HepG2 (cell line): ENCODE measurements around the gene NSMCE1. TPM values are rescaled to one million over a fixed set of nuclear protein-coding genes. Genes with fewer than 3 reads are reported as not detected.
A peak's percentile ranks its signal among the peaks of the same experiment; 100 is the strongest.

Source experiments
- CEBPB ChIP-seq: IDR thresholded peaks from 2 replicates; pipeline ENCODE4 v1.6.1; 2011; ENCODE audit warnings: low read depth, low read length, improper control_type of control experiment, borderline replicate concordance
- FUBP1 ChIP-seq: sonication (generic); formaldehyde crosslinking; IDR thresholded peaks from 2 replicates; pipeline ENCODE4 v1.5.1; 2020; ENCODE audit warnings: missing genetic modification reagents, mild to moderate bottlenecking, borderline replicate concordance
- GATA4 ChIP-seq: sonication (generic); IDR thresholded peaks from 2 replicates; pipeline ENCODE4 v1.6.1; 2016; ENCODE audit warnings: antibody characterized with exemption, low read depth, borderline replicate concordance
- GMEB2 ChIP-seq: IDR thresholded peaks from 2 replicates; pipeline ENCODE4 v1.6.1; 2016; ENCODE audit warnings: missing biosample characterization, missing genetic modification reagents, low read depth
- MIER3 ChIP-seq: IDR thresholded peaks from 2 replicates; pipeline ENCODE4 v1.6.1; 2016; ENCODE audit warnings: missing compliant biosample characterization, borderline replicate concordance
- MXD4 ChIP-seq: IDR thresholded peaks from 2 replicates; pipeline ENCODE4 v1.6.1; 2016; ENCODE audit warnings: mild to moderate bottlenecking, missing biosample characterization, missing genetic modification reagents
- NAIF1 ChIP-seq: sonication (generic); formaldehyde crosslinking; IDR thresholded peaks from 2 replicates; pipeline ENCODE4 v1.5.0; 2020; ENCODE audit warnings: mild to moderate bottlenecking, missing genetic modification reagents, borderline replicate concordance
- RORA ChIP-seq: sonication (generic); formaldehyde crosslinking; IDR thresholded peaks from 2 replicates; pipeline ENCODE4 v1.5.0; 2020; ENCODE audit warnings: mild to moderate bottlenecking, missing genetic modification reagents, moderate library complexity
- TARDBP ChIP-seq: sonication (generic); formaldehyde crosslinking; IDR thresholded peaks from 2 replicates; pipeline ENCODE4 v1.8.0; 2022; ENCODE audit warnings: mild to moderate bottlenecking, missing genetic modification reagents
- TEF ChIP-seq: sonication (generic); formaldehyde crosslinking; IDR thresholded peaks from 2 replicates; pipeline ENCODE4 v1.5.0; 2020; ENCODE audit warnings: missing genetic modification reagents
- THRA ChIP-seq: sonication (generic); formaldehyde crosslinking; IDR thresholded peaks from 2 replicates; pipeline ENCODE4 v1.4.0; 2020; ENCODE audit warnings: missing genetic modification reagents, borderline replicate concordance
- TMF1 ChIP-seq: sonication (generic); formaldehyde crosslinking; IDR thresholded peaks from 2 replicates; pipeline ENCODE4 v1.8.1; 2022; ENCODE audit warnings: low read depth, missing genetic modification reagents
- YEATS2 ChIP-seq: sonication (generic); formaldehyde crosslinking; IDR thresholded peaks from 2 replicates; pipeline ENCODE4 v1.4.0; 2020; ENCODE audit warnings: missing genetic modification reagents, borderline replicate concordance
- ZBTB33 ChIP-seq: sonication (generic); formaldehyde crosslinking; IDR thresholded peaks from 2 replicates; pipeline ENCODE4 v1.4.0; 2020; ENCODE audit warnings: missing genetic modification reagents
- ZMYM4 ChIP-seq: sonication (generic); formaldehyde crosslinking; IDR thresholded peaks from 2 replicates; pipeline ENCODE4 v1.8.1; 2023; ENCODE audit warnings: mild to moderate bottlenecking, missing genetic modification reagents
- ZNF335 ChIP-seq: sonication (generic); formaldehyde crosslinking; IDR thresholded peaks from 2 replicates; pipeline ENCODE4 v1.4.0; 2020; ENCODE audit warnings: missing genetic modification reagents
- ZNF737 ChIP-seq: sonication (generic); formaldehyde crosslinking; IDR thresholded peaks from 2 replicates; pipeline ENCODE4 v1.5.0; 2020; ENCODE audit warnings: missing genetic modification reagents, mild to moderate bottlenecking, borderline replicate concordance
- polyA plus RNA-seq, 8 experiments: library from polyadenylated mRNA; depleted of rRNA in 3 of 8; stranded (reverse) in 7 of 8; unstranded in 1 of 8; fragments of >200 nt; fragmentation: Illumina TruSeq in 4 of 8; extraction: Trizol in 4 of 8; gene quantifications; 2 replicates each; pipeline versions ENCODE4 v1.2.1 to v1.2.3, GENCODE V29; 2011 to 2016; ENCODE audit warnings: low read depth in 4 of 8, missing spikeins in 1 of 8, mixed read lengths in 1 of 8; ENCODE audit not compliant: insufficient read depth in 1 of 8
- total RNA-seq, 5 experiments: library from RNA; depleted of rRNA; stranded (reverse); fragments of >200 nt; fragmentation: Illumina TruSeq; extraction: Trizol; gene quantifications; 2 replicates each; pipeline ENCODE4 v1.2.3, GENCODE V29; 2016; ENCODE audit warnings: low read depth in 1 of 5

Gene NSMCE1
- total and polyA plus RNA-seq, 2 of the 13 experiments (the other 11 are each of a cell fraction or from before 2014, with no cell fraction given), result 42.7 to 52.9 TPM

GRCh38 chr16:27269300-27270150 lies 953 bp upstream of the NSMCE1 start (continued):
- TF ChIP-seq ZBTB33 (CRISPR knock-in tag) (no peak), THRA (no peak), ZNF737 (CRISPR knock-in tag) (no peak), RORA (no peak), MIER3 (CRISPR knock-in tag) (no peak), ZNF335 (CRISPR knock-in tag) (0 out of 2 replicates have a peak, but pooled peaks have one; percentile 29), GATA4 (no peak; the same call in 1 of the 2 replicates), TEF (CRISPR knock-in tag) (no peak), YEATS2 (CRISPR knock-in tag) (peak; percentile 36; the same call in 1 of the 2 replicates), FUBP1 (CRISPR knock-in tag) (no peak), TMF1 (CRISPR knock-in tag) (no peak), GMEB2 (CRISPR knock-in tag) (no peak), MXD4 (CRISPR knock-in tag) (no peak), NAIF1 (CRISPR knock-in tag) (no peak; the same call in 1 of the 2 replicates), TARDBP (CRISPR knock-in tag) (peak; percentile 1), ZMYM4 (peak; percentile 43; the same call in 1 of the 2 replicates), CEBPB (no peak)
